Measurements from ENCODE around the gene CRYBB3.

Gene CRYBB3

GRCh38 chr22:25199731-25200520, at the start of gene CRYBB3:
TSS of gene CRYBB3 (plus strand) at chr22:25199858. CDS start at chr22:25201397, 1,539 bp downstream.
- DNase-seq, result no peak

DNA sequence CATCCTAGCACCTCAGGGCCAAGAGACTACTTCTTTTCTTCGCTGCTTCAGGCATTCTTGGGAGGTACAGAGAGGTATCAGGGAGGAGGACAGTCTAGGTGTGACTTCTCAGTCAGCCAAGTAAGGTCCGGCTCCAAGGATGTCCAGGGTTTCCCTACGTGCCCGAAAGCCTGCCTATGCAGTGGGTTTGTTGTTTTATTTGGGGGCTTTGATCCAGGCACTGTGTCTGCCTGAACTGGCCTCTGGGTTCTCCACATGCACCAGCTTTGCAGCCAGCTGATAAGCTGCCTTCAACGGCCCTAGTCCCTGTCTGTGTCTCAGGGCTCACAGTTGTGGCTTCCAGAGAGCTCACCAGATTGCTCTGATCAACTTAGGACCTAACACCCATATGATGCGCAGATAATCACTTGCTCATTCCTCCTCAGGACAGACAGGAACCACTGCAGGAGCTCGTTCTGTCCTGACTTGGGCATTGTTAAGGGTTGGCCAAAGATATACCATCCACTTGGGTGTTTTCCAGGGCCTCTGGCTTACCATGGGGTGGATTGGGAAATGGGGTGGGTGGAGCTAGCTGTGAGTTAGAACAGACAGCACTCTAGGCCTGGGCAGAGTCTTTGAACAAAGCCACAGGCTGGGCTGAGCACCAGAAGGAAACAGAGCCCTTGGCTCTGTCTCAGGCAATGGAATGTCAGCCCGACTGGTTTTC, 45.5 kb upstream of the CRYBB3 start:
- DNase-seq, result no peak

GRCh38 chr22:25154667-25154999, 45.0 kb upstream of the CRYBB3 start:
- DNase-seq, result no peak

DNA sequence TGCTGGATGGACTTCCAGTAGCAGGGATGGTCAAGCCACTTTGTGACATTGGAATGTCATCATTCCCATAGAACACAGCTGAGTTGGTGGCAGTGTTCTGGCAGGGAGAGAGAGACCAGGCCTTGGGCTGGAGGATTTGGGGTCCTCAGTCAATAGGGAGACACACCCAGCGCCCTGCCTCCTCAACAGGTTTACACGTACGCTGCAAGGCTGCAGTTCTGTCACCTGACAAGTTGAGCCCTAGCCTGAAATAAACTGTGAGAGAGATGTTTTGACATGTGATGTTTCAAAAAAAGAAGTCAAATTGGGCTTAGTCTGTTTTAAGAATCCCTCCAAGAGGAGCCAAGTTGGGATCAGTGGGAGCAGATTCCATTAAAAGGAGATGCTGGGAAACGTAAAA, 42.9 kb upstream of the CRYBB3 start:
- no peak for DNase-seq

GRCh38 chr22:25159028-25159427, 40.6 kb upstream of the CRYBB3 start:
- DNase-seq, result no peak

- no peak for DNase-seq
These were observed 39.3 kb upstream of the CRYBB3 start for GRCh38 chr22:25160120-25160996.

- DNase-seq, result no peak
These were observed 38.4 kb upstream of the CRYBB3 start for GRCh38 chr22:25161017-25161915.

GRCh38 chr22:25161916-25162530, 37.6 kb upstream of the CRYBB3 start:
- DNase-seq, result no peak

GRCh38 chr22:25162561-25162960, 37.1 kb upstream of the CRYBB3 start:
- no peak for DNase-seq

DNA sequence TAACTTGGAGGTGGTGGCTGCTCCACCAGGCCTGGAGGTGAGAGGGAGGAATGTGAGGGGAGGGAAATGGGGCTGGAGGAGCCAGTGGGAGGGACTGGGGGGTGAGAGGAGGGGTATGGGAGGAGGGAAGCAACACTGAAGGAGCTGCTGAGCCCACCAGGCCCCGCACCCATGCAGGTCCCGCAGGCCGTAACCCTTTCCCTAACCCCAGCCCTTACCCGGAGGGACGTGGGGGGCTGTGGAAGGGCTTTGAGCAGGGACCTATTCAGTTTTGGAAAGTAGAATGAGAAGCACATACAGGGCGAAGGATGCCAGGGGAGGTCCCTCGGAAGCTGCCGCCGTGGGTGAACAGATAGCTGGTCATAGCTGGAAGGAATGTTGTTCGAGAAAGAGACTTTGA, 33.9 kb upstream of the CRYBB3 start:
- DNase-seq, result no peak

- DNase-seq, result no peak
These were observed 33.2 kb upstream of the CRYBB3 start for GRCh38 chr22:25166266-25167040.

GRCh38 chr22:25167082-25167481, 32.6 kb upstream of the CRYBB3 start:
- DNase-seq, result no peak

DNA sequence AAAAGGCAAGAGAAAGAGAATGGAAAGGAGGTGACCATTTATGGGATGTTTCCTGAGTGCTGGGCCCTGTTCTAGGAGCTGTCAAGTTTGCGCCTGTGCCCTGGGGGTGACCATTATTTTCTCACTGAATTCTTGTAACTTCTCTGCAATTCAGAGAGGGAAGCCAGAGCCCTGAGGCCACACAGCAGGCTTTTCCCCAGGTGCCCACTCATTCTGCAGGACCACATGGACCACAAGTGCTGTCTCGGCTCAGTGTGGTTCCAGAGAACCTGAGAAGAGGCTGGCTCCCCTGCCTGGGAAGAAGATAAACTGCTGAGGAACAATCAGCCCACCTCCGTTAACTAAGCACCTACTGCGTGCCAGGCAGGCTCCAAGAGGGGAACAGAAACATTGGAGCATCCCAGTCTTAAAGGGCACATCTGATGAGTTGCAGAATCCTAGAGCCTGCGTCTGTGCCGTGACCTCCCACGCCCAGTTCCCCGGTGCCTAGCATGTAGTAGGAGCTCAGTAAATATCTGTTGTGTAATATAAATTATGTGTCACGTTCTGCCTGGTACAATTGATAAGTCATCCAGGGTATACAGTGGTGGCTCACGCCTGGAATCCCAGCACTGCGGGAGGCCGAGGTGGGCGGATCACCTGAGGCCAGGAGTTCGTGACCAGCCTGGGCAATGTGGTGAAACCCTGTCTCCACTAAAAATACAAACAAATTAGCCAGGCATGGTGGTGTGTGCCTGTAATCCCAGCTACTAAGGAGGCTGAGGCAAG, 31.6 kb upstream of the CRYBB3 start:
- no peak for DNase-seq

GRCh38 chr22:25169278-25170031, 30.2 kb upstream of the CRYBB3 start:
- DNase-seq, result no peak

DNA sequence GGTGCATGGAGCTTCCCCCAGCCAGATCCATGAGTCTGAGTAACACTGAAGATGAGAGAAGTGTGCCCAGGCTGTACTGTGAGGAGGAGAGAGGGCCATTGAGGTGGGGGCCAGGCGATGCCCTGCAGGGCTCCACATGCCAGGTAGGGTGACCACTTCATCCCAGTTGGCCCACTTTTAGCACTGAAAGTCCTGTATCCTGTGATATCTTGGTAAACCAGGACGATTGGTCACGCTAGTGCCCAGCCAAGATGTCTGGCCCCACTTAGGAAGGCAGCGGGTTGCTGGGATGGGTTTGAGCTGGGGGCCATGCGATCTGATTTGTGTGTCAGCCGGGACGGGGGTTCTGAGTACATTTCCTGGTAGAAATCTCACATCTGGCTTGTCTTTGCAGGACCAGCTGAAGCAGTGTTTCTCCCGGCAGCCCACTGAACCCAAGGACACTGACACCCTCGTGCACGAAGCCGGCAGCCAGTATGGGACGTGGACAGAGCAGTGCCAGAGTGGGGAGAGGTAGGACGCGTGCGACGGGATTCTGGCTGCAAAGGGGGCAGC, 29.2 kb upstream of the CRYBB3 start:
- DNase-seq, result no peak

DNA sequence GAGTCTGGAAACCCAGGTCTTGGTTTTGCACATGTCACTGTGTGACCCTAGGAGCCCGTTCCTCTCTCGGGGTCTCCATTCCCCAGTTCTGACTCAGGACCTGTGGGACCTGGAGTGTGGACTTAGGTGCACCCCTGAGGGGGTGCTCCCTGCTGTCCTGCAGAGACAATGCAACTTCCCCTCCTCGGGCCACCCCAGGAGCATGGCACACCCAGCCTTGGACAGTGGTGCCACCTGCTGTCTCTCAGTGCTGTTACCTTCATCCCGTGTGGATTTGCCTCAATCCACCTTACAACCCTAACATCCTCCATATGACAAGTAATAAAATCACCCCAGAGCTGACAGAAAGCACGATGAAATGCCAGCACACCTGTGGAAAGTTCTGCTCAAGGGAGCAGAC, 27.5 kb upstream of the CRYBB3 start:
- DNase-seq, result no peak

DNA sequence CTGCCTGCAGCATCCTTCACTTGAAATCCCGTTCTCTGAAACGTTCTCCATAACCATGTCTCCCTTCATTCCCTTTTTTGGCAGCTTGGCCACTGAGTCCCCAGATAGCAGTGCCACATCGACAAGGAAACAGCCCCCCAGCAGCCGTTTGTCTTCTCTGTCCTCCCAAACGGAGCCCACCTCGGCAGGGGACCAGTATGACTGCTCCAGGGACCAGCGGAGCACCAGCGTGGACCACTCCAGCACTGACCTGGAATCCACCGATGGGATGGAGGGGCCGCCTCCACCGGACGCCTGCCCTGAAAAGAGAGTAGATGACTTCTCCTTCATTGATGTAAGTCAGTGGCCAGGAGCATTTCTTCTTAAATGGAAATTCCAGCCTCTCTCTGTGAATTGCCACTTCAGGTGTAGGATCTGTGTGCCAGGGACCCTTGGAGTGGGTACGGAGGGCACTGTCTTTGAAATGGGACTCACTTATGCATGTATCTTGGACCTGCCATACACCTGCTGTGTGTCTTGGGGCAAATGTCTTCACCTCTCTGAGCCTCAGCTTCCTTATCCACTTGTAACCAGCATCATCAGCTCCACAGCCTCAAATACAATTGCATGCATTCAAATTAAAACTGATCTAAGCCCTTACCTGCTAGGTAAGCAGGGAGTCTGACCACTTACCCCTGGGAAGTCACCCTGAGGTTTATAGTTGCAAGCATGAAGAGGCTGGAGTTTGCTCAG, 25.3 kb upstream of the CRYBB3 start:
- DNase-seq, result no peak

DNA sequence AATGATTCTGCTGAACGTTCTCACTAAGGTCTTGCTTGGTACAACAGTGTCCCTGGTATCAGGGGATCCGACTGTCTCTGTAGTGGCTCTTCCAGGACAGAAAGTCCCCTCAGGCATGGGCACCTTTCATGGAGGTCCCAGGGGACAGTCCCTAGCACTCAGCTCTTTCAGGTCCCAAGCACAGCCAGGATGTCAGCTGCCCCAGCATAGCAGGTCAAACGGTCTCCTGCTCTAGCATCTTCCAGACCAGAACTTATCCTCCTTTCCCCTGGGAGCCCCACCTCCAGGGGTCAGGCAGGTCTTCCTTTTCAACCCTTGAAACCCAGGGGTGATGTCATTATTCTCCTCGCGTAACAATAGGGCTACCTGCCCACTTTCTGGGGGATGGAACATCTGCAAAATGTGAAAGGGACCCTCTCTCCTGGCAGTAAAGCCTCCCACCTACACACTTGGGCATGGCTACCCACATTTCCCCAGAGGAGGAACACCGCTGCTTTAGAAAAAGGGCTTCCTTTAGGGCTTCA, 24.7 kb upstream of the CRYBB3 start:
- DNase-seq, result no peak

Measured in NCI-H748 treated with DMSO at 0.1 percent for 48 hours (cell line).